K562 (cell line): ENCODE results near the gene PTBP3. TPM values are rescaled to one million over a fixed set of nuclear protein-coding genes. Genes with fewer than 3 reads are reported as not detected.
A peak's percentile ranks its signal among the peaks of the same experiment; 100 is the strongest.

Experiments
- ATAC-seq: fragments of 200-7000 bp; cut with Tn5 transposase; 3 replicates; pipeline ENCODE4 v1.9.1; 2020; ENCODE audit warnings: moderate library complexity
- BruUV-seq: library from RNA; stranded (reverse); fragments of 400-500 nt; replicated peaks from 2 replicates; lab custom pipeline; 2021; lab: Mats Ljungman, UMichigan
- CTCF ChIA-PET: fragments of 300-600 bp; formaldehyde crosslinking; extraction: SDS; loops from one replicate; lab custom pipeline; 2021; ENCODE audit warnings: low intra/inter-chr PET ratio; lab: Yijun Ruan, JAX
- POLR2A ChIA-PET: fragments of 300-600, 350-650 bp; sonication (Branson Sonifier 250); formaldehyde crosslinking; extraction: SDS; loops from one replicate; lab custom pipeline; 2021; ENCODE audit warnings: antibody characterized with exemption, inconsistent platforms; lab: Yijun Ruan, JAX
- DNase-seq, 4 experiments: peaks; one replicate each; pipeline versions ENCODE4 v3.0.0 to v3.0.0-alpha.2; 2011 to 2018; ENCODE audit warnings: low spot score in 3 of 4, mixed read lengths in 3 of 4; ENCODE audit errors: extremely low read depth in 1 of 4
- FAIRE-seq: peaks from 2 replicates; lab custom pipeline; 2011; peaks lifted over from hg19 to GRCh38; lab: Jason Lieb, UNC
- H2AFZ ChIP-seq: 2 replicates; pipeline ENCODE4 v1.6.0; 2011; ENCODE audit warnings: low read depth, low read length, control low read depth, inconsistent platforms
- H3K27ac ChIP-seq: fragments of 200-600 bp; 3 replicates; pipeline ENCODE4 v1.8.0; 2011; ENCODE audit warnings: low read depth, mild to moderate bottlenecking, control low read depth, inconsistent platforms, low read length, moderate library complexity, mixed read lengths; ENCODE audit errors: extremely low read depth
- H3K27me3 ChIP-seq, 2 experiments: fragments of 300-600 bp in 1 of 2; 2 replicates in 1 of 2; 3 replicates in 1 of 2; pipeline versions ENCODE4 v1.6.0 to v1.8.0; 2011; ENCODE audit warnings: inconsistent platforms in 2 of 2, low read length in 2 of 2, mild to moderate bottlenecking in 1 of 2, mixed read lengths in 1 of 2, moderate library complexity in 1 of 2; ENCODE audit not compliant: control insufficient read depth in 2 of 2, insufficient read depth in 2 of 2
- H3K36me3 ChIP-seq: fragments of 300-600 bp; 3 replicates; pipeline ENCODE4 v1.8.0; 2011; ENCODE audit warnings: mild to moderate bottlenecking, low read length, inconsistent platforms; ENCODE audit not compliant: control insufficient read depth, insufficient read depth
- H3K4me1 ChIP-seq, 2 experiments: fragments of 200-600 bp in 1 of 2; replicated peaks in 1 of 2; 2 replicates in 1 of 2; 3 replicates in 1 of 2; pipeline versions ENCODE4 v1.5.1 to v1.8.0; 2011; ENCODE audit warnings: inconsistent platforms in 2 of 2, low read length in 2 of 2, mild to moderate bottlenecking in 1 of 2, mixed read lengths in 1 of 2, moderate library complexity in 1 of 2; ENCODE audit not compliant: control insufficient read depth in 2 of 2, insufficient read depth in 2 of 2
- H3K4me2 ChIP-seq: 2 replicates; pipeline ENCODE4 v1.6.1; 2011; ENCODE audit warnings: low read length, control low read depth, inconsistent platforms, mixed read lengths; ENCODE audit not compliant: insufficient read depth
- H3K4me3 ChIP-seq: fragments of 200-600 bp; sonication (generic), shearing (Covaris generic); 2 replicates; pipeline ENCODE4 v1.5.1; 2016; ENCODE audit warnings: control low read depth, inconsistent platforms
- H3K79me2 ChIP-seq: fragments of 200-600 bp; 3 replicates; pipeline ENCODE4 v1.8.0; 2011; ENCODE audit warnings: low read length, inconsistent platforms; ENCODE audit not compliant: control insufficient read depth, insufficient read depth
- H3K9ac ChIP-seq, 2 experiments: 2 replicates each; pipeline versions ENCODE4 v1.6.0 to v1.6.1; 2011; ENCODE audit warnings: low read depth in 2 of 2, low read length in 2 of 2, control low read depth in 1 of 2, inconsistent platforms in 1 of 2, mild to moderate bottlenecking in 1 of 2, mixed read lengths in 1 of 2; ENCODE audit not compliant: insufficient read depth in 1 of 2
- H3K9me1 ChIP-seq: one replicate; pipeline ENCODE4 v1.6.0; 2011; ENCODE audit warnings: inconsistent platforms, mild to moderate bottlenecking, low read length, moderate library complexity; ENCODE audit not compliant: control insufficient read depth, insufficient read depth
- H3K9me3 ChIP-seq: replicated peaks from 2 replicates; pipeline ENCODE4 v1.5.1; 2011; ENCODE audit warnings: low read depth, low read length, inconsistent platforms; ENCODE audit not compliant: control insufficient read depth, insufficient read depth
- H4K20me1 ChIP-seq: replicated peaks from 2 replicates; pipeline ENCODE4 v1.6.1; 2011; ENCODE audit warnings: low read length, inconsistent platforms, mixed read lengths; ENCODE audit not compliant: control insufficient read depth, insufficient read depth
- CBX8 ChIP-seq: fragments of 200-600 bp; sonication (generic); IDR thresholded peaks from 2 replicates; pipeline ENCODE4 v1.6.1; 2012; ENCODE audit warnings: borderline replicate concordance, mixed run types, low read depth, mild to moderate bottlenecking, moderate library complexity, mixed read lengths, low read length, control low read depth, inconsistent platforms; ENCODE audit not compliant: poor library complexity, severe bottlenecking; ENCODE audit errors: extremely low read depth
- CEBPG ChIP-seq, 3 experiments: fragments of 200-800 bp in 1 of 3; sonication (Bioruptor generic) in 1 of 3; sonication (generic) in 1 of 3; formaldehyde crosslinking in 1 of 3; IDR thresholded peaks in 2 of 3; conservative IDR thresholded peaks in 1 of 3; 2 replicates each; pipeline versions ENCODE4 v1.6.1 to v1.8.0; 2016 to 2022; ENCODE audit warnings: missing compliant biosample characterization in 2 of 3, missing genetic modification characterization in 2 of 3, mild to moderate bottlenecking in 1 of 3, missing genetic modification reagents in 1 of 3
- MAFK ChIP-seq: IDR thresholded peaks from 2 replicates; pipeline ENCODE4 v1.6.1; 2011; ENCODE audit warnings: low read length, improper control_type of control experiment
- NFIC ChIP-seq: fragments of 450-650 bp; IDR thresholded peaks from 2 replicates; pipeline ENCODE4 v1.6.1; 2017; ENCODE audit warnings: mild to moderate bottlenecking, inconsistent platforms
- PHB2 ChIP-seq: fragments of 450-650 bp; IDR thresholded peaks from 2 replicates; pipeline ENCODE4 v1.6.1; 2017; ENCODE audit warnings: low read depth
- RBM34 ChIP-seq: fragments of 200-400 bp; formaldehyde crosslinking; IDR thresholded peaks from 2 replicates; pipeline ENCODE4 v1.6.1; 2018; ENCODE audit warnings: low read length, borderline replicate concordance; ENCODE audit not compliant: insufficient read depth
- YY1 ChIP-seq, 3 experiments: IDR thresholded peaks; 2 replicates each; pipeline ENCODE4 v1.6.1; 2011; ENCODE audit warnings: low read length in 2 of 3, mild to moderate bottlenecking in 2 of 3, moderate library complexity in 2 of 3, borderline replicate concordance in 1 of 3, control low read depth in 1 of 3, low read depth in 1 of 3; ENCODE audit not compliant: insufficient read depth in 3 of 3, insufficient replicate concordance in 2 of 3, control insufficient read depth in 1 of 3, insufficient read length in 1 of 3; ENCODE audit errors: extremely low read depth in 1 of 3
- ZNF12 ChIP-seq: sonication (generic); formaldehyde crosslinking; IDR thresholded peaks from 2 replicates; pipeline ENCODE4 v1.4.0; 2020; ENCODE audit warnings: mild to moderate bottlenecking, missing genetic modification reagents
- ZNF146 ChIP-seq: IDR thresholded peaks from one replicate; pipeline ENCODE4 v1.6.1; 2018; ENCODE audit warnings: missing compliant biosample characterization; ENCODE audit not compliant: unreplicated experiment
- ZNF57 ChIP-seq: fragments of 450-650 bp; formaldehyde crosslinking; IDR thresholded peaks from 2 replicates; pipeline ENCODE4 v1.4.0; 2020; ENCODE audit warnings: mild to moderate bottlenecking, moderate library complexity
- ZNF589 ChIP-seq: fragments of 200-800 bp; sonication (Bioruptor generic); IDR thresholded peaks from 2 replicates; pipeline ENCODE4 v1.6.1; 2016; ENCODE audit warnings: low read depth, missing genetic modification characterization, missing compliant biosample characterization
- WGBS: fragments of 100-300 bp; shearing (Covaris generic); methylation state at CpG from one replicate; pipeline ENCODE4 v1.1.6; 2016; ENCODE audit warnings: low coverage, mixed read lengths; ENCODE audit not compliant: insufficient coverage; ENCODE audit errors: missing lambda C conversion rate; 5-methylcytosine and 5-hydroxymethylcytosine counted together
- in situ Hi-C: fragments of 300-500 bp; cut with MboI; formaldehyde crosslinking; loops from 4 replicates; pipeline ENCODE4 v1.15.0; 2018; ENCODE audit warnings: inconsistent platforms, mixed read lengths
- intact Hi-C: fragments of 100-400 bp; cut with micrococcal nuclease; formaldehyde crosslinking; loops from 2 replicates; pipeline ENCODE4 v1.14.2; 2022
- polyA plus RNA-seq, 8 experiments: library from polyadenylated mRNA; depleted of rRNA in 4 of 8; stranded (reverse) in 5 of 8; unstranded in 3 of 8; fragments of >200 nt; fragmentation: Nextera tagmentation in 2 of 8; fragmentation: Illumina TruSeq in 1 of 8; extraction: Ambion mirVana in 2 of 8; extraction: Trizol in 1 of 8; gene quantifications; 2 replicates each; pipeline versions ENCODE4 v1.2.1 to v1.2.3, GENCODE V29; 2011 to 2014; ENCODE audit warnings: inconsistent platforms in 1 of 8, missing spikeins in 1 of 8
- total RNA-seq, 7 experiments: library from RNA; depleted of rRNA in 6 of 7; stranded (reverse); fragments of >200 nt in 6 of 7; fragmentation: Illumina TruSeq in 2 of 7; extraction: Trizol in 2 of 7; gene quantifications; 2 replicates each; pipeline versions ENCODE4 v1.2.1 to v1.2.3, GENCODE V29; 2011 to 2021; ENCODE audit warnings: low replicate concordance in 1 of 7
- TF ChIP-seq, protein P1 (sequence below): sonication (generic); formaldehyde crosslinking; IDR thresholded peaks from 2 replicates; pipeline ENCODE4 v1.8.0; 2022; ENCODE audit warnings: missing genetic modification reagents, mild to moderate bottlenecking, moderate library complexity, borderline replicate concordance
- TF ChIP-seq, protein P2 (sequence below), 3 experiments: IDR thresholded peaks in 2 of 3; conservative IDR thresholded peaks in 1 of 3; 2 replicates each; pipeline ENCODE4 v1.5.1; 2011 to 2012; ENCODE audit warnings: low read length in 3 of 3, mild to moderate bottlenecking in 3 of 3, control low read depth in 2 of 3, improper control_type of control experiment in 1 of 3, inconsistent platforms in 1 of 3, low read depth in 1 of 3, mixed read lengths in 1 of 3, moderate library complexity in 1 of 3; ENCODE audit not compliant: insufficient read depth in 2 of 3
- TF ChIP-seq, protein P3 (sequence below), 2 experiments: fragments of 450-650 bp in 1 of 2; sonication (generic) in 1 of 2; formaldehyde crosslinking in 1 of 2; IDR thresholded peaks in 1 of 2; conservative IDR thresholded peaks in 1 of 2; 2 replicates each; pipeline versions ENCODE4 v1.6.1 to v1.8.1; 2016 to 2023; ENCODE audit warnings: mild to moderate bottlenecking in 2 of 2, moderate library complexity in 2 of 2, inconsistent platforms in 1 of 2, missing genetic modification reagents in 1 of 2

The PTBP3 gene
- total and polyA plus RNA-seq, 9 of the 15 experiments (the other 6 are each of a cell fraction or from before 2014, with no cell fraction given) = 22.4 to 132 (median 68.0) TPM

DNA sequence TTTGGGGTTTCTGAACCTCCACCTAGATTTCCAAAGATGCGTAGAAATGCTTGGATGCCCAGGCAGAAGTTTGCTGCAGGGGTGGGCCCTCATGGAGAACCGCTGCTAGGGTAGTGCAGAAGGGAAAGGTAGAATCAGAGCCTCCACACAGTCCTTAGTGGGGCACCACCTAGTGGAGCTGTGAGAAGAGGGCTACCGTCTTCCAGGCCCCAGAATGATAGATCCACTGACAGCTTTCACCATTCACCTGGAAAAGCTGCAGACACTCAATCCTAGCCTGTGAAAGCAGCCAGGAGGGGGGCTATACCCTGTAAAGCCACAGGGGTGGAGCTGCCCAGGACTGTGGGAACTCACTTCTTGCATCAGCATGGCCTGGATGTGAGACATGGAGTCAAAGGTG lies 33.2 kb upstream of the PTBP3 start:
- H4K20me1 ChIP-seq = no peaks in the 10 kb centered on the region
- POLR2A ChIA-PET = interaction anchor here (0.7 to 2.0 kb wide), 4 partner anchors 13 to 701 kb away, joined by 3 to 10 read pairs (median 4); partner anchors contain the start of gene HSDL2
- no peaks in the 10 kb centered on the region for H3K79me2 ChIP-seq
- H3K9me1 ChIP-seq = no peaks in the 10 kb centered on the region
- no peak overlapping the region for H3K4me3 ChIP-seq
- no peaks in the 10 kb centered on the region for H3K4me1 ChIP-seq
- H3K27me3 ChIP-seq = no peaks in the 10 kb centered on the region
- intact Hi-C loops (loop anchor here (10.0 kb wide), 1 partner anchor 402 kb away; no protein-coding TSS in a partner anchor), in situ Hi-C loops (no loop called here)
- DNase-seq = peak in 1 of 4 experiments; percentile 30
- 82% methylated on average over 3 of the region's 3 CpGs for WGBS
- no peak overlapping the region for H3K9ac ChIP-seq
- H3K27ac ChIP-seq = no peak overlapping the region
- no TSS peak for BruUV-seq
- peak; percentile 74 for ATAC-seq
- CTCF ChIA-PET = no interaction called here
- peaks cover 4% of the 10 kb centered on the region; the same call in 1 of the 2 replicates for H3K9me3 ChIP-seq
- H3K4me2 ChIP-seq = no peak overlapping the region
- no peak overlapping the region for H2AFZ ChIP-seq
- no peaks in the 10 kb centered on the region for H3K36me3 ChIP-seq
- no peak for FAIRE-seq
- TF ChIP-seq ZNF146 (CRISPR knock-in tag) = no peak
- no peak for TF ChIP-seq PHB2
- TF ChIP-seq, protein P1, sequence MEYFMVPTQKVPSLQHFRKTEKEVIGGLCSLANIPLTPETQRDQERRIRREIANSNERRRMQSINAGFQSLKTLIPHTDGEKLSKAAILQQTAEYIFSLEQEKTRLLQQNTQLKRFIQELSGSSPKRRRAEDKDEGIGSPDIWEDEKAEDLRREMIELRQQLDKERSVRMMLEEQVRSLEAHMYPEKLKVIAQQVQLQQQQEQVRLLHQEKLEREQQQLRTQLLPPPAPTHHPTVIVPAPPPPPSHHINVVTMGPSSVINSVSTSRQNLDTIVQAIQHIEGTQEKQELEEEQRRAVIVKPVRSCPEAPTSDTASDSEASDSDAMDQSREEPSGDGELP = no peak
- no peak for TF ChIP-seq ZNF589 (CRISPR knock-in tag)
- no peak for TF ChIP-seq RBM34
- no peak for TF ChIP-seq ZNF57
- TF ChIP-seq CEBPG (CRISPR knock-in tag; IDR thresholded peaks at IDR 0.05) = peak; percentile 45; the same call in 1 of the 2 replicates
- TF ChIP-seq CEBPG (tag; conservative IDR thresholded peaks at IDR 0.05 in 1 of 2, IDR thresholded peaks at IDR 0.05 in 1 of 2) = no peak
- TF ChIP-seq CBX8 = no peak
- no peak for TF ChIP-seq ZNF12 (CRISPR knock-in tag)
- no peak for TF ChIP-seq NFIC
- TF ChIP-seq, protein P2, sequence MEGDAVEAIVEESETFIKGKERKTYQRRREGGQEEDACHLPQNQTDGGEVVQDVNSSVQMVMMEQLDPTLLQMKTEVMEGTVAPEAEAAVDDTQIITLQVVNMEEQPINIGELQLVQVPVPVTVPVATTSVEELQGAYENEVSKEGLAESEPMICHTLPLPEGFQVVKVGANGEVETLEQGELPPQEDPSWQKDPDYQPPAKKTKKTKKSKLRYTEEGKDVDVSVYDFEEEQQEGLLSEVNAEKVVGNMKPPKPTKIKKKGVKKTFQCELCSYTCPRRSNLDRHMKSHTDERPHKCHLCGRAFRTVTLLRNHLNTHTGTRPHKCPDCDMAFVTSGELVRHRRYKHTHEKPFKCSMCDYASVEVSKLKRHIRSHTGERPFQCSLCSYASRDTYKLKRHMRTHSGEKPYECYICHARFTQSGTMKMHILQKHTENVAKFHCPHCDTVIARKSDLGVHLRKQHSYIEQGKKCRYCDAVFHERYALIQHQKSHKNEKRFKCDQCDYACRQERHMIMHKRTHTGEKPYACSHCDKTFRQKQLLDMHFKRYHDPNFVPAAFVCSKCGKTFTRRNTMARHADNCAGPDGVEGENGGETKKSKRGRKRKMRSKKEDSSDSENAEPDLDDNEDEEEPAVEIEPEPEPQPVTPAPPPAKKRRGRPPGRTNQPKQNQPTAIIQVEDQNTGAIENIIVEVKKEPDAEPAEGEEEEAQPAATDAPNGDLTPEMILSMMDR (IDR thresholded peaks at IDR 0.05 in 2 of 3, conservative IDR thresholded peaks at IDR 0.05 in 1 of 3; ENCODE audit: insufficient read depth in 2 of 3, low read depth in 1 of 3, low read length in 3 of 3) = peak; percentile 14 to 29 (median 26); a peak in 2 of 6 replicates
- no peak for TF ChIP-seq YY1 (IDR thresholded peaks at IDR 0.05; ENCODE audit: borderline replicate concordance in 1 of 3, control insufficient read depth in 1 of 3, extremely low read depth in 1 of 3, insufficient read depth in 3 of 3, insufficient read length in 1 of 3, insufficient replicate concordance in 2 of 3, low read depth in 1 of 3, low read length in 2 of 3)
- no peak for TF ChIP-seq MAFK
- TF ChIP-seq, protein P3, sequence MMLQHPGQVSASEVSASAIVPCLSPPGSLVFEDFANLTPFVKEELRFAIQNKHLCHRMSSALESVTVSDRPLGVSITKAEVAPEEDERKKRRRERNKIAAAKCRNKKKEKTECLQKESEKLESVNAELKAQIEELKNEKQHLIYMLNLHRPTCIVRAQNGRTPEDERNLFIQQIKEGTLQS (IDR thresholded peaks at IDR 0.05) = peak; percentile 7; the same call in 1 of the 2 replicates
- TF ChIP-seq, protein P3 (CRISPR knock-in tag; conservative IDR thresholded peaks at IDR 0.05) = no peak
